GM19324 (cell line): ENCODE results near the gene DNAJC6.
"Not testable (repeated sequence)": the region's sequence is repeated elsewhere in the genome, so short reads cannot be mapped to it uniquely, and the experiment has no call there.

ENCODE experiments used
- ATAC-seq: cut with Tn5 transposase; IDR thresholded peaks from one replicate; pipeline ENCODE4 v1.9.1; 2021; ENCODE audit warnings: mild to moderate bottlenecking, moderate library complexity; ENCODE audit not compliant: unreplicated experiment, low FRiP score

Gene DNAJC6

GRCh38 chr1:65291818-65292217 is 17.5 kb upstream of the DNAJC6 start:
- ATAC-seq, result not testable (repeated sequence)

GRCh38 chr1:65292861-65293593 is 16.3 kb upstream of the DNAJC6 start:
- no peak for ATAC-seq

- no peak for ATAC-seq
Observed at GRCh38 chr1:65297706-65298105, 11.6 kb upstream of the DNAJC6 start.

- ATAC-seq, result no peak
Observed at GRCh38 chr1:65299328-65299727, 10.0 kb upstream of the DNAJC6 start.

GRCh38 chr1:65308781-65309303 is 501 bp upstream of the DNAJC6 start:
- ATAC-seq, result no peak

- ATAC-seq, result no peak
Observed at GRCh38 chr1:65310078-65310587, 790 bp downstream of the DNAJC6 start.

- no peak for ATAC-seq
Observed at GRCh38 chr1:65311760-65312159, 2.4 kb downstream of the DNAJC6 start.

GRCh38 chr1:65316233-65316632 is 6.9 kb downstream of the DNAJC6 start:
- ATAC-seq, result no peak

GRCh38 chr1:65317866-65318653 is 8.7 kb downstream of the DNAJC6 start:
- no peak for ATAC-seq

GRCh38 chr1:65319141-65319540 is 9.8 kb downstream of the DNAJC6 start:
- ATAC-seq, result no peak

- ATAC-seq, result no peak
Observed at GRCh38 chr1:65319754-65320153, 10.4 kb downstream of the DNAJC6 start.

GRCh38 chr1:65321879-65322278 is 12.5 kb downstream of the DNAJC6 start:
- no peak for ATAC-seq

GRCh38 chr1:65323246-65323645 is 13.9 kb downstream of the DNAJC6 start:
- no peak for ATAC-seq

GRCh38 chr1:65330021-65330420 is 20.7 kb downstream of the DNAJC6 start:
- ATAC-seq, result no peak

- ATAC-seq, result no peak
Observed at GRCh38 chr1:65330822-65331221, 21.5 kb downstream of the DNAJC6 start.

- no peak for ATAC-seq
Observed at GRCh38 chr1:65332821-65333220, 23.5 kb downstream of the DNAJC6 start.

- no peak for ATAC-seq
Observed at GRCh38 chr1:65334081-65334480, 24.7 kb downstream of the DNAJC6 start.

GRCh38 chr1:65339866-65340468 is 30.6 kb downstream of the DNAJC6 start:
- no peak for ATAC-seq

GRCh38 chr1:65341381-65341780 is 32.0 kb downstream of the DNAJC6 start:
- no peak for ATAC-seq

GRCh38 chr1:65343286-65343685 is 33.9 kb downstream of the DNAJC6 start:
- no peak for ATAC-seq

- ATAC-seq, result no peak
Observed at GRCh38 chr1:65344171-65344814, 35.0 kb downstream of the DNAJC6 start.
